GM21528 (cell line): ENCODE results near the gene RBM20.
A peak's percentile ranks its signal among the peaks of the same experiment; 100 is the strongest.

Experiments
- ATAC-seq: cut with Tn5 transposase; IDR thresholded peaks from one replicate; pipeline ENCODE4 v1.9.1; 2021; ENCODE audit warnings: mild to moderate bottlenecking, moderate library complexity; ENCODE audit not compliant: unreplicated experiment, low FRiP score

RBM20 gene

GRCh38 chr10:110822712-110823311, 178.7 kb downstream of the RBM20 start:
- ATAC-seq, result no peak

GRCh38 chr10:110824152-110824441, 180.0 kb downstream of the RBM20 start:
- ATAC-seq, result no peak

GRCh38 chr10:110824660-110825059, 180.5 kb downstream of the RBM20 start:
- ATAC-seq, result no peak

GRCh38 chr10:110825508-110825907, 181.4 kb downstream of the RBM20 start:
- no peak for ATAC-seq

- ATAC-seq, result no peak
These were observed 183.3 kb downstream of the RBM20 start for GRCh38 chr10:110827410-110827809.

- no peak for ATAC-seq
These were observed 183.7 kb downstream of the RBM20 start for GRCh38 chr10:110827875-110828274.

- ATAC-seq, result no peak
These were observed 184.4 kb downstream of the RBM20 start for GRCh38 chr10:110828525-110828924.

GRCh38 chr10:110829721-110830410, 185.7 kb downstream of the RBM20 start:
- no peak for ATAC-seq

GRCh38 chr10:110833234-110833940, 189.3 kb downstream of the RBM20 start:
- no peak for ATAC-seq

GRCh38 chr10:110833941-110834628, 189.9 kb downstream of the RBM20 start:
- no peak for ATAC-seq

GRCh38 chr10:110834629-110835301, 190.6 kb downstream of the RBM20 start:
- ATAC-seq, result no peak

GRCh38 chr10:110835841-110836240, 191.7 kb downstream of the RBM20 start:
- ATAC-seq, result no peak

- ATAC-seq, result no peak
These were observed 192.6 kb downstream of the RBM20 start for GRCh38 chr10:110836706-110837105.

- no peak for ATAC-seq
These were observed 193.5 kb downstream of the RBM20 start for GRCh38 chr10:110837418-110838171.

- no peak for ATAC-seq
These were observed 196.2 kb downstream of the RBM20 start for GRCh38 chr10:110840225-110840922.

GRCh38 chr10:110840923-110841428, 196.8 kb downstream of the RBM20 start:
- ATAC-seq, result no peak

- ATAC-seq, result peak; percentile 57
These were observed 197.7 kb downstream of the RBM20 start for GRCh38 chr10:110841767-110842267.

GRCh38 chr10:110842326-110842904, 198.3 kb downstream of the RBM20 start:
- peak; percentile 10 for ATAC-seq

- peak; percentile 76 for ATAC-seq
These were observed 198.9 kb downstream of the RBM20 start for GRCh38 chr10:110843031-110843430.
